K562 (cell line): ENCODE data around the gene HBM. TPM values are rescaled to one million over a fixed set of nuclear protein-coding genes. Genes with fewer than 3 reads are reported as not detected.

Experiments used
- LARP7 ChIP-seq: fragments of 450-650 bp; IDR thresholded peaks from 2 replicates; pipeline ENCODE4 v1.6.1; 2016
- POLR2G ChIP-seq: fragments of 200-400 bp; formaldehyde crosslinking; IDR thresholded peaks from 2 replicates; pipeline ENCODE4 v1.6.1; 2017; ENCODE audit warnings: low read depth, mild to moderate bottlenecking, antibody characterized with exemption, low read length, moderate library complexity
- TAF15 ChIP-seq: fragments of 200-400 bp; formaldehyde crosslinking; IDR thresholded peaks from 2 replicates; pipeline ENCODE4 v1.6.1; 2017; ENCODE audit warnings: mild to moderate bottlenecking, low read depth, low read length, moderate library complexity
- TBP ChIP-seq: optimal IDR thresholded peaks from 2 replicates; pipeline ENCODE3; 2011; ENCODE audit warnings: low read depth, low read length, improper control_type of control experiment
- polyA plus RNA-seq, 8 experiments: library from polyadenylated mRNA; depleted of rRNA in 4 of 8; stranded (reverse) in 5 of 8; unstranded in 3 of 8; fragments of >200 nt; fragmentation: Nextera tagmentation in 2 of 8; fragmentation: Illumina TruSeq in 1 of 8; extraction: Ambion mirVana in 2 of 8; extraction: Trizol in 1 of 8; gene quantifications; 2 replicates each; pipeline versions ENCODE4 v1.2.1 to v1.2.3, GENCODE V29; 2011 to 2014; ENCODE audit warnings: inconsistent platforms in 1 of 8, missing spikeins in 1 of 8
- total RNA-seq, 7 experiments: library from RNA; depleted of rRNA in 6 of 7; stranded (reverse); fragments of >200 nt in 6 of 7; fragmentation: Illumina TruSeq in 2 of 7; extraction: Trizol in 2 of 7; gene quantifications; 2 replicates each; pipeline versions ENCODE4 v1.2.1 to v1.2.3, GENCODE V29; 2011 to 2021; ENCODE audit warnings: low replicate concordance in 1 of 7
- TF ChIP-seq, protein P1 (sequence below), 2 experiments: fragments of 450-650 bp; formaldehyde crosslinking in 1 of 2; IDR thresholded peaks; 2 replicates each; pipeline versions ENCODE4 v1.4.0 to v1.6.1; 2014 to 2020; ENCODE audit warnings: mild to moderate bottlenecking in 2 of 2, borderline replicate concordance in 1 of 2, low read depth in 1 of 2
- TF ChIP-seq, protein P2 (sequence below): fragments of 450-650 bp; IDR thresholded peaks from 2 replicates; pipeline ENCODE4 v1.6.1; 2017; ENCODE audit warnings: antibody characterized with exemption, mild to moderate bottlenecking

Gene HBM
- total and polyA plus RNA-seq, 9 of the 15 experiments (the other 6 are each of a cell fraction or from before 2014, with no cell fraction given) = not detected

DNA sequence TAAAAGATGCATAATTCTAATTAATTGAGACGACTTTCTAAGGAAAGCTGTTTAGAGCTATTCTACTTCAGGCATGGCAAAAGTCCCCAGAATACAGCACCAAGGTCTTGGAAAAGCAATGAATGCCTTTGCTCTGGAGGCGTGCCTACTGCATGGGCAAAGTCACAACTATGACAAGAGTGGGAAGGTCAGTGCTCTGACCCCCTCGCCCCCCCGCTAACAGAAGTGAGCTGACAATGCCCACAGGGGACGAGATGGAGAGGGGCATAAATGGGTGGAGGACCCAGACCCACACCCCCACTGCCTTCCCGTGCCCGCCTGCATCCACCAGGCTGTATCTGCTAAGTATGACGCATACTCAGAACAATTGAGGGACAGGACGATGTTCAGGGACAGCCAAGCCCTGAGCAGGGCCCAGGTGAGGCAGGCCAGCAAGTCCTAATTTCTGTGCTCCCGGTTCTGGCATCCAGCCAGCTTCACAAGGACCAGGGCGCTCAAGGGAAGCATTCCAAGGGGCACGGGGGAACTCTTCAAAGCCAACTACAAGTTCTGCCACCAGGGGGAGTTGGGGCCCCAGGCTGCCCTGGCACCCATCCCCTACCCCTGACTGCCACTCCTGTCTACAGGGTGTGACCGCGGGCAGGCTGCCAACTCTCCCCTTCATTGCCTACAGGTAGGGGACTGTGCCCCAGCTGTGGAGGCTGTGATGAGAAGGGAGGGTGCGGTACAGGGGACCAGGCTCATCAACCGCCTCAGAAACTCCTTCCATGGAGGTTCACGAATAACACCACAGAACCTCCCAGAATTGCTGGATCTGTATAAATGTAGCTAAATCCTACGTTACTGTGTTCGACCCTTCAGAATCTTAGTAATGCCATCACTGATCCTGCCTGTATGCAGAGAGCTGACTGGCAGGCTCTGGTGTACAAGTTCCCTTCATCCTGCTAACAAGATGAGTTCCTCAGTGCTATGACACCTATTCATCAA is 48.1 kb upstream of the HBM start (continued):
- TF ChIP-seq TAF15 = no peak
- TF ChIP-seq, protein P1, sequence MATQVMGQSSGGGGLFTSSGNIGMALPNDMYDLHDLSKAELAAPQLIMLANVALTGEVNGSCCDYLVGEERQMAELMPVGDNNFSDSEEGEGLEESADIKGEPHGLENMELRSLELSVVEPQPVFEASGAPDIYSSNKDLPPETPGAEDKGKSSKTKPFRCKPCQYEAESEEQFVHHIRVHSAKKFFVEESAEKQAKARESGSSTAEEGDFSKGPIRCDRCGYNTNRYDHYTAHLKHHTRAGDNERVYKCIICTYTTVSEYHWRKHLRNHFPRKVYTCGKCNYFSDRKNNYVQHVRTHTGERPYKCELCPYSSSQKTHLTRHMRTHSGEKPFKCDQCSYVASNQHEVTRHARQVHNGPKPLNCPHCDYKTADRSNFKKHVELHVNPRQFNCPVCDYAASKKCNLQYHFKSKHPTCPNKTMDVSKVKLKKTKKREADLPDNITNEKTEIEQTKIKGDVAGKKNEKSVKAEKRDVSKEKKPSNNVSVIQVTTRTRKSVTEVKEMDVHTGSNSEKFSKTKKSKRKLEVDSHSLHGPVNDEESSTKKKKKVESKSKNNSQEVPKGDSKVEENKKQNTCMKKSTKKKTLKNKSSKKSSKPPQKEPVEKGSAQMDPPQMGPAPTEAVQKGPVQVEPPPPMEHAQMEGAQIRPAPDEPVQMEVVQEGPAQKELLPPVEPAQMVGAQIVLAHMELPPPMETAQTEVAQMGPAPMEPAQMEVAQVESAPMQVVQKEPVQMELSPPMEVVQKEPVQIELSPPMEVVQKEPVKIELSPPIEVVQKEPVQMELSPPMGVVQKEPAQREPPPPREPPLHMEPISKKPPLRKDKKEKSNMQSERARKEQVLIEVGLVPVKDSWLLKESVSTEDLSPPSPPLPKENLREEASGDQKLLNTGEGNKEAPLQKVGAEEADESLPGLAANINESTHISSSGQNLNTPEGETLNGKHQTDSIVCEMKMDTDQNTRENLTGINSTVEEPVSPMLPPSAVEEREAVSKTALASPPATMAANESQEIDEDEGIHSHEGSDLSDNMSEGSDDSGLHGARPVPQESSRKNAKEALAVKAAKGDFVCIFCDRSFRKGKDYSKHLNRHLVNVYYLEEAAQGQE (IDR thresholded peaks at IDR 0.05; ENCODE audit: borderline replicate concordance) = peak; percentile 48; the same call in 1 of the 2 replicates
- TF ChIP-seq, protein P1 (CRISPR knock-in tag; IDR thresholded peaks at IDR 0.05; ENCODE audit: low read depth) = no peak
- TF ChIP-seq POLR2G = 0 out of 2 replicates have a peak, but pooled peaks have one; percentile 24
- TF ChIP-seq, protein P2, sequence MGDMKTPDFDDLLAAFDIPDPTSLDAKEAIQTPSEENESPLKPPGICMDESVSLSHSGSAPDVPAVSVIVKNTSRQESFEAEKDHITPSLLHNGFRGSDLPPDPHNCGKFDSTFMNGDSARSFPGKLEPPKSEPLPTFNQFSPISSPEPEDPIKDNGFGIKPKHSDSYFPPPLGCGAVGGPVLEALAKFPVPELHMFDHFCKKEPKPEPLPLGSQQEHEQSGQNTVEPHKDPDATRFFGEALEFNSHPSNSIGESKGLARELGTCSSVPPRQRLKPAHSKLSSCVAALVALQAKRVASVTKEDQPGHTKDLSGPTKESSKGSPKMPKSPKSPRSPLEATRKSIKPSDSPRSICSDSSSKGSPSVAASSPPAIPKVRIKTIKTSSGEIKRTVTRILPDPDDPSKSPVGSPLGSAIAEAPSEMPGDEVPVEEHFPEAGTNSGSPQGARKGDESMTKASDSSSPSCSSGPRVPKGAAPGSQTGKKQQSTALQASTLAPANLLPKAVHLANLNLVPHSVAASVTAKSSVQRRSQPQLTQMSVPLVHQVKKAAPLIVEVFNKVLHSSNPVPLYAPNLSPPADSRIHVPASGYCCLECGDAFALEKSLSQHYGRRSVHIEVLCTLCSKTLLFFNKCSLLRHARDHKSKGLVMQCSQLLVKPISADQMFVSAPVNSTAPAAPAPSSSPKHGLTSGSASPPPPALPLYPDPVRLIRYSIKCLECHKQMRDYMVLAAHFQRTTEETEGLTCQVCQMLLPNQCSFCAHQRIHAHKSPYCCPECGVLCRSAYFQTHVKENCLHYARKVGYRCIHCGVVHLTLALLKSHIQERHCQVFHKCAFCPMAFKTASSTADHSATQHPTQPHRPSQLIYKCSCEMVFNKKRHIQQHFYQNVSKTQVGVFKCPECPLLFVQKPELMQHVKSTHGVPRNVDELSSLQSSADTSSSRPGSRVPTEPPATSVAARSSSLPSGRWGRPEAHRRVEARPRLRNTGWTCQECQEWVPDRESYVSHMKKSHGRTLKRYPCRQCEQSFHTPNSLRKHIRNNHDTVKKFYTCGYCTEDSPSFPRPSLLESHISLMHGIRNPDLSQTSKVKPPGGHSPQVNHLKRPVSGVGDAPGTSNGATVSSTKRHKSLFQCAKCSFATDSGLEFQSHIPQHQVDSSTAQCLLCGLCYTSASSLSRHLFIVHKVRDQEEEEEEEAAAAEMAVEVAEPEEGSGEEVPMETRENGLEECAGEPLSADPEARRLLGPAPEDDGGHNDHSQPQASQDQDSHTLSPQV = peak; percentile 84
- no peak for TF ChIP-seq TBP
- TF ChIP-seq LARP7 = no peak
- TF ChIP-seq, all 486 proteins: peak for 22
